Panc1 (cell line): ENCODE measurements around the gene PKD1L1.

Source experiments
- POLR2AphosphoS5 ChIP-seq: IDR thresholded peaks from 2 replicates; pipeline ENCODE4 v1.6.1; 2012; ENCODE audit warnings: mild to moderate bottlenecking, low read depth, low read length, moderate library complexity
- REST ChIP-seq, 2 experiments: IDR thresholded peaks; 2 replicates each; pipeline ENCODE4 v1.6.1; 2011 to 2012; ENCODE audit warnings: low read depth in 2 of 2, control low read depth in 1 of 2, low read length in 1 of 2, mild to moderate bottlenecking in 1 of 2, moderate library complexity in 1 of 2; ENCODE audit not compliant: insufficient read depth in 1 of 2
- SIN3A ChIP-seq: IDR thresholded peaks from 2 replicates; pipeline ENCODE4 v1.6.1; 2012; ENCODE audit warnings: low read depth, mild to moderate bottlenecking, low read length, moderate library complexity, borderline replicate concordance; ENCODE audit not compliant: insufficient read depth
- TCF7L2 ChIP-seq: IDR thresholded peaks from 2 replicates; pipeline ENCODE4 v1.6.1; 2011; ENCODE audit warnings: mild to moderate bottlenecking, low read depth, low read length, inconsistent platforms
- TF ChIP-seq, protein P1 (sequence below): fragments of 450-650 bp; IDR thresholded peaks from 2 replicates; pipeline ENCODE4 v1.5.1; 2017; ENCODE audit warnings: mild to moderate bottlenecking

DNA sequence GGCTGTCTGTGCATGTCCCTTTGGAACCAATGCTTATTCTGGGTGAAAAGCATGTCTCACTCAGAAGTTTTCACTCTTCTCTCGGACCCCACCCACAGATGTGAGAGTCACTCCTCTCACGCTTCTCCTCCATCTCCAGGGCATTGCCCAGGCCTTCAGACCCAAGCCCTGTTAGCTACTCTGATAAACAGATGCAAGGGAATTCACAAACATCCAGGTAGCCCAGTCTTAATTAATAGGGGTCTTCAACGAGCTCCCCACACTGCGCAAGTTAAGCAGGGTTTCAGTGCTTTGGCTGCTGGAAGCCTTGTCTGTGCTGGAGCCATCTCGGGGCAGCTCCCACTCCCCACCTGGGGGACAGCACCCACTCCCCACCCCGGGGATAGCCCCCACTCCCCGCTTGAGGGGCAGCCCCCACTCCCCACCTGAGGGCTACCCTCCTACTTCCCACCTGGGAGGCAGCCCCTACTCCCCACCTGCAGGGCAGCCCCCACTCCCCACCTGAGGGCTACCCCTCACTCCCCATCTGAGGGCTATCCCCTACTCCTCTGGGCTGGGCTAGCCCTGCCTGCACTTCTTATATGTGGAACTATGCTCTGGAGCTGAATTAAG, 8.7 kb downstream of the PKD1L1 start:
- TF ChIP-seq, protein P1, sequence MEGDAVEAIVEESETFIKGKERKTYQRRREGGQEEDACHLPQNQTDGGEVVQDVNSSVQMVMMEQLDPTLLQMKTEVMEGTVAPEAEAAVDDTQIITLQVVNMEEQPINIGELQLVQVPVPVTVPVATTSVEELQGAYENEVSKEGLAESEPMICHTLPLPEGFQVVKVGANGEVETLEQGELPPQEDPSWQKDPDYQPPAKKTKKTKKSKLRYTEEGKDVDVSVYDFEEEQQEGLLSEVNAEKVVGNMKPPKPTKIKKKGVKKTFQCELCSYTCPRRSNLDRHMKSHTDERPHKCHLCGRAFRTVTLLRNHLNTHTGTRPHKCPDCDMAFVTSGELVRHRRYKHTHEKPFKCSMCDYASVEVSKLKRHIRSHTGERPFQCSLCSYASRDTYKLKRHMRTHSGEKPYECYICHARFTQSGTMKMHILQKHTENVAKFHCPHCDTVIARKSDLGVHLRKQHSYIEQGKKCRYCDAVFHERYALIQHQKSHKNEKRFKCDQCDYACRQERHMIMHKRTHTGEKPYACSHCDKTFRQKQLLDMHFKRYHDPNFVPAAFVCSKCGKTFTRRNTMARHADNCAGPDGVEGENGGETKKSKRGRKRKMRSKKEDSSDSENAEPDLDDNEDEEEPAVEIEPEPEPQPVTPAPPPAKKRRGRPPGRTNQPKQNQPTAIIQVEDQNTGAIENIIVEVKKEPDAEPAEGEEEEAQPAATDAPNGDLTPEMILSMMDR, result no peak
- TF ChIP-seq POLR2AphosphoS5 (no peak), REST (IDR thresholded peaks at IDR 0.05; ENCODE audit: insufficient read depth in 1 of 2, low read depth in 2 of 2, low read length in 1 of 2) (no peak), SIN3A (no peak), TCF7L2 (no peak)
